HG03575 (cell line): ENCODE measurements around the gene RGS6.

Experiments used
- ATAC-seq: cut with Tn5 transposase; IDR thresholded peaks from one replicate; pipeline ENCODE4 v1.9.1; 2021; ENCODE audit not compliant: unreplicated experiment, insufficient number of reproducible peaks, low FRiP score; ENCODE audit errors: extremely low read depth

RGS6 gene

GRCh38 chr14:72519543-72519942 lies 587.3 kb downstream of the RGS6 start:
- peak; percentile 2 for ATAC-seq

DNA sequence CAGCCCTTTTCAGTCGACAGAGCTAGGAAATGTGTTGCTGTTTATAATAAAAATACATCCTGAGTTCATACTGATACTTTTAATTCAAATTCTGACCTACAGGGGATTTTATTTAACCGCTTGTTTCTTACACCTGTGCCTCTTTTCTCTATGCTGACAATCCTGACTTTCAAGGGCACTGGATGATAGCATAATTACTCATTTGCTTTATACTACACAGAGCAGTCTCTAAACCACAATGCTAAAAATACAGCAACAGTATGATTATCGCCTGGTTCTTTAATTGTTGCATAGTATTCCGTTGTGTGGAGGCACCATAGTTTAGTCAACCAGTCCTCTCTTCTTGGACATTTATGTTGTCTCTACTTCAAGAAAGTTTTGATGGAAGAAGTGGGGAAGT lies 588.8 kb downstream of the RGS6 start:
- ATAC-seq = no peak

- no peak for ATAC-seq
These were observed 589.9 kb downstream of the RGS6 start for GRCh38 chr14:72521968-72522741.

DNA sequence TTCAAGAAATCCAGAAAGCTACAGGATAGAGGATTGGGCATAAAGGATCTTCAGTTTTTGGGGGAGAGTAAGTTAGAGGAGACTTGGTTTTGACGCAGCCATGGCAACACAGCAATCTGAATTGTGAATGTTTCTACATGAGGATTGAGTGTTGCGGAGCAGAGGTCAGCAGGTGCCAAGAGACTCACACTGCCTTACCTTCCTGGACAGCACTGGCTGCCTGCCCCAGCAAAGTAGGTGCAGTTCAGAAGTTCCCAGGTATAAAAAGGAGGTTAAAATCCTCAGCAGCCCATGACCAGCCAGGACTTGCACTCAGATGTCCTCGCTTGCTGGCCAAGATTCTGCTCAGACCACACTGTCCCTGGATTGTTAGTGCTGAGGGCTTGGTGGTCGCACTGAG lies 590.6 kb downstream of the RGS6 start:
- no peak for ATAC-seq

GRCh38 chr14:72523424-72524294 lies 591.4 kb downstream of the RGS6 start:
- ATAC-seq = no peak

GRCh38 chr14:72524295-72524629 lies 592.0 kb downstream of the RGS6 start:
- no peak for ATAC-seq

GRCh38 chr14:72525087-72525915 lies 593.1 kb downstream of the RGS6 start:
- no peak for ATAC-seq

DNA sequence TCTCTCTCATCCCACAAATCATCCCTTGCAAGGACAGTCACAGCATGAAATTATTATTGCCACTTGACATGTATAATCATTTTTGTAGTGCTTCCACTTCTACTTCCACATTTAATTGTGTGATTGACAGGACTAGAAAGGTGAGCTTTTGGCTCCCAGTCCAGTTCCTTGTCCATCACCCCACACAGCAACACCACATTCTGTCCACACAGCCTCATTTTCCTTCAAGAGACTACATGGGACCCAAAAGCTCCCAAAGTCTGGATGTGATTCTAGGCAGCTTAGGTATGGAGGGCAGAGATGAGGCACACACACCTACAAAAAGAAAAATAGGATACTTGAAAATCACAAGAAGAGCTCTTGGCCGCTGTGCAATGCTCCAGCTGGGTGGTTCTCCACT lies 595.4 kb downstream of the RGS6 start:
- no peak for ATAC-seq

GRCh38 chr14:72528059-72528862 lies 596.0 kb downstream of the RGS6 start:
- ATAC-seq = no peak

GRCh38 chr14:72528863-72529175 lies 596.6 kb downstream of the RGS6 start:
- ATAC-seq = no peak

GRCh38 chr14:72532686-72533454 lies 600.6 kb downstream of the RGS6 start:
- no peak for ATAC-seq

DNA sequence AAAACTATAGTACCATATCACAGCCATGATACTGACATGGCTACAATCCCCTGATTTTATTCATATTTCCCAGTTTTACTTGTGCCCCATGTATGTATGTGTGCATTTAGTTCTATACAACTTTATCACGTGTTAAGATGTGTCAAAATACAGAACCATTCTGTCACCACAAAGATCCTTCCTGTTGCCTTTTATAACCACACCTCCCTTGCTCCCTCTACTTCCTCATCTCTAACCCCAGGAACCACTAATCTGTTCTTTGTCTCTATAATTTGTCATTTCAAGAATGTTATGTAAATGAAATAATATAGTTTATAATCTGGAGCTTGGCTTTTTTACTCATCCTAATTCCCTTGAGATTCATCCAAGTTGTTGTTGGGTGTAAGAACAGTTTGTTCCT lies 603.3 kb downstream of the RGS6 start:
- no peak for ATAC-seq

GRCh38 chr14:72538387-72538786 lies 606.2 kb downstream of the RGS6 start:
- no peak for ATAC-seq

GRCh38 chr14:72539661-72540315 lies 607.6 kb downstream of the RGS6 start:
- no peak for ATAC-seq

GRCh38 chr14:72540836-72541235 lies 608.6 kb downstream of the RGS6 start:
- no peak for ATAC-seq

GRCh38 chr14:72541546-72541945 lies 609.3 kb downstream of the RGS6 start:
- no peak for ATAC-seq

DNA sequence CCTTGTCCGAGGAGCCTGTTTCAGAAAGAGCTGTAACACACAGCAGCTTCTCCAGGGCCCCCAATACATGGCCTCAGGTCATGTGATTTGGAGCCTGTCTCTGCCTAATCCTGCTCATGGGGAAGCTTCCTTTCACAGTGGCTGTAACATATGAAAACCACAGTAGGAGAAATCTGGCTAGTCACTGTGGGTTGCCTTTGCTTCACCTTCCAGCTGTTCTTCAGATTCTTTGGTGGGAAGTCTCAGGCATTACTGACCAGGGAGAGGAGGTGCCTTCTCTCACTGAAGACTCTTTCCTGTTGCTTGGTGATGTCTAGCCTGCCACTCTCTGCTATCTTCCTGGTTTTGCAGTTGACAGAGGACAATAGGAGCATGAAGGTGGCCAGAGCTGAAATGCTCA lies 611.1 kb downstream of the RGS6 start:
- no peak for ATAC-seq
